GM19324 (cell line): Measurements from ENCODE around the gene PDIK1L.

ENCODE experiments used
- ATAC-seq: cut with Tn5 transposase; IDR thresholded peaks from one replicate; pipeline ENCODE4 v1.9.1; 2021; ENCODE audit warnings: mild to moderate bottlenecking, moderate library complexity; ENCODE audit not compliant: unreplicated experiment, low FRiP score

Gene PDIK1L

GRCh38 chr1:26169198-26169554 is 57.6 kb downstream of the PDIK1L start:
- ATAC-seq: no peak

- peak; percentile 88 for ATAC-seq
Observed at GRCh38 chr1:26169669-26170471, 58.2 kb downstream of the PDIK1L start, which contains the start of gene ZNF593. Gene ZNF593 (plus strand): TSS chr1:26169908. CDS start chr1:26169984, 76 bp downstream.

GRCh38 chr1:26170472-26170821 is 58.8 kb downstream of the PDIK1L start:
- no peak for ATAC-seq

GRCh38 chr1:26171084-26172072 is 59.8 kb downstream of the PDIK1L start, which contains the start of gene ZNF593OS:
Gene ZNF593OS (minus strand): TSS chr1:26171832. CDS start chr1:26171661, 171 bp downstream.
- ATAC-seq: no peak
